VCaP (cell line): ENCODE results near the gene SUN5.
"Not testable (repeated sequence)": the region's sequence is repeated elsewhere in the genome, so short reads cannot be mapped to it uniquely, and the experiment has no call there.

Experiments used
- H3K27ac ChIP-seq: fragments of 450-650 bp; 2 replicates; pipeline ENCODE4 v1.5.1; 2017
- CTCF ChIP-seq: fragments of 450-650 bp; conservative IDR thresholded peaks from 2 replicates; pipeline ENCODE4 v1.5.1; 2017; ENCODE audit warnings: mild to moderate bottlenecking, moderate library complexity

SUN5 gene

GRCh38 chr20:32957459-32957858 lies 46.8 kb downstream of the SUN5 start:
- no peak for TF ChIP-seq CTCF
- H3K27ac ChIP-seq = no peak overlapping the region

- H3K27ac ChIP-seq = not testable (repeated sequence)
These were observed 53.7 kb downstream of the SUN5 start for GRCh38 chr20:32950539-32950938.

GRCh38 chr20:32946629-32947028 lies 57.6 kb downstream of the SUN5 start:
- no peak overlapping the region for H3K27ac ChIP-seq
- no peak for TF ChIP-seq CTCF

- H3K27ac ChIP-seq = no peak overlapping the region
- peak; percentile 66 for TF ChIP-seq CTCF
These were observed 58.5 kb downstream of the SUN5 start for GRCh38 chr20:32945710-32946221.

- no peak for TF ChIP-seq CTCF
- H3K27ac ChIP-seq = no peak overlapping the region
These were observed 60.7 kb downstream of the SUN5 start for GRCh38 chr20:32943490-32944052.

GRCh38 chr20:32941155-32941885 lies 62.9 kb downstream of the SUN5 start:
- H3K27ac ChIP-seq = no peak overlapping the region
- no peak for TF ChIP-seq CTCF

GRCh38 chr20:32934580-32934979 lies 69.7 kb downstream of the SUN5 start:
- TF ChIP-seq CTCF = no peak
- no peak overlapping the region for H3K27ac ChIP-seq
